HG03558 (cell line): Measurements from ENCODE around the gene ACSL1.
"Not testable (repeated sequence)": the region's sequence is repeated elsewhere in the genome, so short reads cannot be mapped to it uniquely, and the experiment has no call there.

ENCODE experiments used
- ATAC-seq: cut with Tn5 transposase; IDR thresholded peaks from one replicate; pipeline ENCODE4 v1.9.1; 2021; ENCODE audit warnings: moderate number of reproducible peaks; ENCODE audit not compliant: unreplicated experiment; ENCODE audit errors: extremely low read depth

The ACSL1 gene

GRCh38 chr4:184793735-184794355 lies 31.9 kb downstream of the ACSL1 start:
- ATAC-seq = no peak

GRCh38 chr4:184792950-184793555 lies 32.7 kb downstream of the ACSL1 start:
- no peak for ATAC-seq

DNA sequence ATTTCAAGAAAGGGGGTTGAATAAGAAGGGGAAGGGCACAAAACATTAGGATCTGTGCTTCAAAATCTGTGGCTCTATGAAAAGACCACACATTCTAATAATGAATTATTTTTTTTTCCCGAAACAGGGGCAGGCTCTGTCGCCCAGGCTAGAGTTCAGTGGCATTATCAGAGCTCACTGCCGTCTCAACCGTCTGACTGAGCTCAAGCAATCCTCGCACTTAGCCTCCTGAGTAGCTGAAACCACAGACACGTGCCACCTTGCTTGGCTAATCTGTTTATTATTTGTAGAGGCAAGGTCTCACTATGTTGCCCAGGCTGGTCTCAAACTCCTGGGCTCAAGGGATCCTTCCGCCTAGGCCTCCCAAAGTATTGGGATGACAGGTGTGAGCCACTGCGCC lies 33.4 kb downstream of the ACSL1 start:
- ATAC-seq = no peak

GRCh38 chr4:184790826-184791225 lies 34.9 kb downstream of the ACSL1 start:
- ATAC-seq = no peak

- ATAC-seq = no peak
Measured at GRCh38 chr4:184787766-184788503, 37.8 kb downstream of the ACSL1 start.

GRCh38 chr4:184785813-184786212 lies 40.0 kb downstream of the ACSL1 start:
- no peak for ATAC-seq

GRCh38 chr4:184784628-184785257 lies 41.0 kb downstream of the ACSL1 start:
- ATAC-seq = no peak

GRCh38 chr4:184782731-184783373 lies 42.9 kb downstream of the ACSL1 start:
- ATAC-seq = no peak

- not testable (repeated sequence) for ATAC-seq
Measured at GRCh38 chr4:184779160-184779559, 46.6 kb downstream of the ACSL1 start.

DNA sequence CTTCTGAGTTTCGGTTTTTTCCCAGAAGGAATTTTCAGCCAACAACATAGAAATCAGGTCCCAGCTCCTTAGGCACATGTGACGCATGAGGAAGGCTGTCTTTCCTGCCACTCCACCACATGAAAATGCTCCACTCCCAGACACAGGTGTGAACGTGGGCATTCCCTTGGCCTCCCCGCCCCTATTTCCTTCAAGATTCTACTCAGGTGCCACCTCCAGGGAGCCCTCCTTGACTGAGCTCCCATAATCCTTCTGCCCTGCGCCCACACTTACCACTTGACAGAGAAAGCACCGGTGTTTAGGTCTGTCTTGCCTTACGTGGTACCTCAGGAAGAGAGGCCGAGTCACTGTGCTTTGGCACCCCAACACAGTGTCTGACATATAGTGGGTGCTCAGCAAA lies 47.4 kb downstream of the ACSL1 start:
- no peak for ATAC-seq

GRCh38 chr4:184776821-184777220 lies 48.9 kb downstream of the ACSL1 start:
- ATAC-seq = no peak

GRCh38 chr4:184775854-184776555 lies 49.8 kb downstream of the ACSL1 start:
- ATAC-seq = no peak

DNA sequence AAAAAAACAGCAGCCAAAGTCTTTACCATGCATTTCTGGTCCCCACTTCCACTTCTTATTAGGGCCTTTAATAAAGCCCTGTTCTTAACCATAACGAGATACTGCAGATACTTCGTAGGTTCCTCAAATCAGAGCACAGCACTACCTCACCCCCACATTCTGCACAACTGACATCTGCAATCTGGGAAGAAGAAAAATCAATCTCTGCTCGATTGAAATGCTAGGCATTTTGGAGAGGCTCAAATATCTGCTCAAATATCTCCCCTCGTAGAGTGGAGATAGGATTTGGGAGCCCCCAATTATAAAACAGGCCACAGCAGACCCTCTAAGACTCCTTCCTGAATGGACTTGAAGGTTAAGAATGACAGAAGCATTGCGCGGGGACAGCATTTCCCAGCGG lies 51.6 kb downstream of the ACSL1 start:
- ATAC-seq = no peak

DNA sequence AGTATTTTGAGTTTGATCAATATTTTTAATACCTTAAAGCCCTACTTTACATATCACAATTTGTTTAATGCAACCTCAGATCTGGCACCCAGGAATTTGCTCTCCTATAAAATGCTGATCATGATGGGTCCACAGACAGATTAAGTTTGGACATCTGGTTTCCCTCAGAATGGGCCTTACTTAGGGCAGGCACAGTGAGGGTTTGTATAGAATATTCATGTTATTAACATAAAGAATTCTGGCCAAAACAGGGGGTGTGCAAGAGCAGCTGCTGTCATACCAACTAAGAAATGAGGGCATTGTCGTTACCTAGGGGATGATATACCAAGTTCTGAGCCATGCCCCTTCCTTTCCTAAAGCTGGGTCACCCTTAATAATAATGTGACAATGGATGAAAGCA lies 54.4 kb downstream of the ACSL1 start:
- no peak for ATAC-seq

DNA sequence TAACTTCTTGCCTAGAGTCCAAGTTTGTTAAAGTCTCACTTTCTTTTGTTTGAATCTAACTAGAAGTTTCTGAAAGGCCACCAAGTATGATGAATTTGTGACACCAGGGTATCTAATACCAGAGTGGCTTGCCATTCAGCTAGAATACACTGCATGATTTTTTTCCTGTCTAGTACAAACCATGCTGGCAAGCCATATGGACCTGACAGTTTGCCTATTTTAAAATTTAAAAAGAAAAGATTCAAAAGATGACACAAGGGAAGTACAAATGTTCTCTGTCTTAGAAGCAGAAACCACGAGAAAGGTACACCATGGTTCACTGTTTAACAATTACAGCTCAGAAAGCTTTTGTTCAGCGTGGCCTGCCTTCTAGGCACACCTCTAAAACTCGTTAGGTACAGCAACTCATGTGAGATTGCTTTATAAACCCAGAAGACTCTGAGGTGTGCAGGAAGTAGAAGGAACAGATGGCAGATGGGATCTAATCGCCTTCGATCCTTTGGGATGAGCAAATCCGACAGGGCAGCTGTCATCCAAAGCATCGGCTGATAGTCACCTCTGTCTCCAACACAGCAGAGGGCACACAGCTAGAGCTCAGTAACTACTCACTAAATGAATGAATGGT lies 56.5 kb downstream of the ACSL1 start:
- no peak for ATAC-seq

DNA sequence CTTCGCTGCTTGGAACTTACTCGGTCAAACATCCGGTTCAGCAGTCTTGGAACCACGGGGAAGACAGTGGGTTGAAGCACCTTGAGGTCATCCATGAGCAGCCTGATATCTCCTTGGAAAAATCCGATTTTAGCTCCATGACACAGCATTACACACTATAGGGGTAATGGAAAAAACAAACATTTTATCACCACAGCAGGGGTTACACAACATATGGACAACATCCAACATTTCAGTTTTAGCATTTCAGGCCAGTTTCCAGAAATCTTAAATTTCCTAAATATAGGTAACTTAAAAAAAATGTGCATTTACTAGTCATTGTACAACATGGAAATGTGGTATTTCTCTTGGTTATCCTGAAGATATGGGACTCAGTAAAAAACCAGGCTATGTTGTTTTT lies 57.5 kb downstream of the ACSL1 start:
- no peak for ATAC-seq

- ATAC-seq = no peak
Measured at GRCh38 chr4:184766446-184766845, 59.3 kb downstream of the ACSL1 start.

DNA sequence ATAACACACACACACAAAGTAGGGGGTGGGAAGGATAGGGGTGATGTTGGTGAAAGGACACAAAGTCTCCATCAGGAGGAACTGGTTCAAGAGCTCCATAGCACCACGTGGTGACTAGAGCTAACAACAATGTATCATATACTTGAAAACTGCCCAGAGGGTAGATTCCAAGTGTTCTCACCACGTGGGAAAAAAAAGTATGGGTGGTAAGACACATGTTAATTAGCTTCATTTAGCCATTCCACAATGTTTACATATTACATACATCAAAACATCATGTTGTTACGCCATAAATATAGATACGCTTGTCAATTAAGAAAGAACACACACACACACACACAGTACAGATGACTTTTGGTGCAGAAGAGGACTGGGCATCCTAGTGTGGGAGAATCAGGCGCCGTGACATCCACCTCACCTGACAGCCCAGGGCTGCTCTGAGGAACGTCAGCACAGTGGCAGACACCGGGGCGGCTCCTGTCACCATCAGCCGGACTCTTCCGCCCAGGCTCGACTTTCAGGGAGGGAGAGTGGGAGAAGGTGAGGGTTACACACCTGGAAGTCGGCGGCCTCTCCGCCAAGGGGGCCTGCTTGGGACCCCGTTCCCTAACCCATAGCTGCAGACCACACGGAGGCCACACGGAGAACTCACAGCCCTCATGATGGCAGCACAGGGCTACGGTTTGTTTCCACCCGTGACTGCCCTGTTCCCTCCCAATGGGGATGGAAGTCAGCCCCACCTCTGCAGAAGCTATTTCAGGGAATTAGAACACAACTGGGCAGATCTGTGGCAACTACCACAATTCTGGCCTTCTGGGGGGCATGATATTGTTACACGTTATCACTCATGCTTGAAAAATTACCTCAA lies 60.1 kb downstream of the ACSL1 start:
- no peak for ATAC-seq

GRCh38 chr4:184764601-184765000 lies 61.2 kb downstream of the ACSL1 start:
- no peak for ATAC-seq
